Measurements from ENCODE around the gene KLK1. TPM values are rescaled to one million over a fixed set of nuclear protein-coding genes. Genes with fewer than 3 reads are reported as not detected.
"Not testable (repeated sequence)": the region's sequence is repeated elsewhere in the genome, so short reads cannot be mapped to it uniquely, and the experiment has no call there.

KLK1 gene
- total RNA-seq, 1 experiment from 2014 or later, result not detected

DNA sequence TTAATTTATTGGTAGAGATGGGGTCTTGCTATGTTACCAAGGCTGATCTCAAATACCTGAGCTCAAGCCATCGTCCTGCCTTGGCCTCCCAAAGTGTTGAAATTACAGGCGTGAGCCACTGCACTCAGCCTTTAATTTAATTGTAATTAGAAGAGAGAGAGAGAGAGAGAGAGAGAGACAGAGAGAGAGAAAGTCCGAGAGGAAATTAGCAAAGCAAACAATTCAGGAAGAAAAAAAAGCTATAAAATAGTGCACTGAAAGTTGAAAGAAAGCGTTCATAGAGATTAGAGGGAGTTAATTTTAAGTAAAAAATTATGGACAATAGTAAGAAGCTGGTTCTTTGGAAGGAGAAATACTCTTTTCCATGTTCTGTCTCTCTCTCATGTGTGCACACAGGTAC lies 46.3 kb downstream of the KLK1 start:
- no TSS peak for BruUV-seq (replicated peaks)
- Histone ChIP-seq H3K27ac (ENCODE audit: low read depth, low read length, poor library complexity, severe bottlenecking) (no peak overlapping the region), H3K9me3 (ENCODE audit: low read depth, low read length, poor library complexity, severe bottlenecking) (no peaks in the 10 kb centered on the region), H3K4me3 (ENCODE audit: low read depth, low read length, poor library complexity, severe bottlenecking) (no peak overlapping the region), H3K36me3 (ENCODE audit: insufficient read depth, low read length, poor library complexity, severe bottlenecking) (no peaks in the 10 kb centered on the region), H3K4me1 (ENCODE audit: insufficient read depth, low read length, poor library complexity, severe bottlenecking) (peaks cover 17% of the 10 kb centered on the region), H3K27me3 (replicated peaks; ENCODE audit: insufficient read depth, low read depth, low read length, poor library complexity) (no peaks in the 10 kb centered on the region)
- intact Hi-C loops (cut with micrococcal nuclease; ENCODE audit: unreplicated experiment), result loop anchor here (5.0 kb wide), 1 partner anchor 55 kb away; the partner anchor contains the start of gene CLEC11A
- POLR2A ChIA-PET (ENCODE audit: low non-redundant PET), result no interaction called here
- CTCF ChIA-PET, result interaction anchor here (1.1 kb wide), 1 partner anchor 53 kb away, joined by 10 read pairs; no protein-coding TSS in a partner anchor
- no peak for TF ChIP-seq EZH2 (IDR thresholded peaks at IDR 0.05; ENCODE audit: borderline replicate concordance, low read depth, low read length, poor library complexity, severe bottlenecking)
- TF ChIP-seq, protein P1, sequence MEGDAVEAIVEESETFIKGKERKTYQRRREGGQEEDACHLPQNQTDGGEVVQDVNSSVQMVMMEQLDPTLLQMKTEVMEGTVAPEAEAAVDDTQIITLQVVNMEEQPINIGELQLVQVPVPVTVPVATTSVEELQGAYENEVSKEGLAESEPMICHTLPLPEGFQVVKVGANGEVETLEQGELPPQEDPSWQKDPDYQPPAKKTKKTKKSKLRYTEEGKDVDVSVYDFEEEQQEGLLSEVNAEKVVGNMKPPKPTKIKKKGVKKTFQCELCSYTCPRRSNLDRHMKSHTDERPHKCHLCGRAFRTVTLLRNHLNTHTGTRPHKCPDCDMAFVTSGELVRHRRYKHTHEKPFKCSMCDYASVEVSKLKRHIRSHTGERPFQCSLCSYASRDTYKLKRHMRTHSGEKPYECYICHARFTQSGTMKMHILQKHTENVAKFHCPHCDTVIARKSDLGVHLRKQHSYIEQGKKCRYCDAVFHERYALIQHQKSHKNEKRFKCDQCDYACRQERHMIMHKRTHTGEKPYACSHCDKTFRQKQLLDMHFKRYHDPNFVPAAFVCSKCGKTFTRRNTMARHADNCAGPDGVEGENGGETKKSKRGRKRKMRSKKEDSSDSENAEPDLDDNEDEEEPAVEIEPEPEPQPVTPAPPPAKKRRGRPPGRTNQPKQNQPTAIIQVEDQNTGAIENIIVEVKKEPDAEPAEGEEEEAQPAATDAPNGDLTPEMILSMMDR (conservative IDR thresholded peaks at IDR 0.05; ENCODE audit: low read depth, low read length), result no peak
- no peak for DNase-seq (ENCODE audit: low spot score)

DNA sequence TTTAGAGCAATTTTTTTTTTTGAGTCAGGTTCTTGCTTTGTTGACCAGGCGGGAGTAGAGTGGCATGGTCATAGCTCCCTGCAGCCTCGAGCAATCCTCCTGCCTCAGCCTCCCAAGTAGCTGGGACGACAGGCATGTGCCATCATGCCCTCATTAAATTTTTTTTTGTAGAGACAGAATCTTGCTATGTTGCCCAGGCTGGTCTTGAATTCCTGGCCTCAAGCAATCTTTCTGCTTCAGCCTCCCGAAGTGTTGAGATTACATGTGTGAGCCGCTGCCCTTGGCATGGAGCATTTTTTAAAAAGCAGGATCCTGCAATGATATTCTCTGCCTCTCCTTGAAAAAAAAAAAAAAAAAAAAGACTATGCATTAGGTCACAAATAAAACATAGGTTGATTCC lies 47.5 kb downstream of the KLK1 start:
- intact Hi-C loops (cut with micrococcal nuclease; ENCODE audit: unreplicated experiment), result loop anchor here (5.0 kb wide), 1 partner anchor 54 kb away; the partner anchor contains the start of gene CLEC11A
- TF ChIP-seq, protein P1 (conservative IDR thresholded peaks at IDR 0.05; ENCODE audit: low read depth, low read length), result no peak
- no peak for TF ChIP-seq EZH2 (IDR thresholded peaks at IDR 0.05; ENCODE audit: borderline replicate concordance, low read depth, low read length, poor library complexity, severe bottlenecking)
- Histone ChIP-seq H3K4me1 (ENCODE audit: insufficient read depth, low read length, poor library complexity, severe bottlenecking) (peaks cover 17% of the 10 kb centered on the region), H3K36me3 (ENCODE audit: insufficient read depth, low read length, poor library complexity, severe bottlenecking) (no peaks in the 10 kb centered on the region), H3K27me3 (replicated peaks; ENCODE audit: insufficient read depth, low read depth, low read length, poor library complexity) (no peaks in the 10 kb centered on the region), H3K9me3 (ENCODE audit: low read depth, low read length, poor library complexity, severe bottlenecking) (no peaks in the 10 kb centered on the region), H3K4me3 (ENCODE audit: low read depth, low read length, poor library complexity, severe bottlenecking) (no peak overlapping the region), H3K27ac (ENCODE audit: low read depth, low read length, poor library complexity, severe bottlenecking) (no peak overlapping the region)
- BruUV-seq (replicated peaks), result no TSS peak
- POLR2A ChIA-PET (ENCODE audit: low non-redundant PET), result no interaction called here
- DNase-seq (ENCODE audit: low spot score), result no peak
- CTCF ChIA-PET, result no interaction called here

DNA sequence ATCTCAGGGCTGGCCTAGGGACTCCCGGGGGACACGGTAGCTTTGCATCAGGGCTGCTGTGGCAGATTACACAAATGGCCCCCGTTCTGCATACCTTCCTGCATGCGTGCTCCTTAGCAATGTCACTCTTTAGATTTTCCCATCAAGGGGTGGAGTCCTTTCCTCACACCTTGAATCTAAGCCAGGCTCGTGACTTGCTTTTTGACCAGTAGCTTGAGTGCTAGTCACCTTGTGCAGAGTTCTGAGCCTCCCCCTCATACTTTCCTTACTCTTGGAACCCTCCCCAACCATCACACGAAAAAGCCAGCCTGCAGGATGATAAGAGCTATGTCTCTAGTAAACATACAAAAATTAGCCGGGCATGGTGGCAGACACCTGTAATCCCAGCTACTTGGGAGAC lies 50.1 kb downstream of the KLK1 start:
- intact Hi-C loops (cut with micrococcal nuclease; ENCODE audit: unreplicated experiment), result not testable (repeated sequence)
- CTCF ChIA-PET, result interaction anchor here (0.7 kb wide), 1 partner anchor 1061 kb away, joined by 3 read pairs; no protein-coding TSS in a partner anchor

DNA sequence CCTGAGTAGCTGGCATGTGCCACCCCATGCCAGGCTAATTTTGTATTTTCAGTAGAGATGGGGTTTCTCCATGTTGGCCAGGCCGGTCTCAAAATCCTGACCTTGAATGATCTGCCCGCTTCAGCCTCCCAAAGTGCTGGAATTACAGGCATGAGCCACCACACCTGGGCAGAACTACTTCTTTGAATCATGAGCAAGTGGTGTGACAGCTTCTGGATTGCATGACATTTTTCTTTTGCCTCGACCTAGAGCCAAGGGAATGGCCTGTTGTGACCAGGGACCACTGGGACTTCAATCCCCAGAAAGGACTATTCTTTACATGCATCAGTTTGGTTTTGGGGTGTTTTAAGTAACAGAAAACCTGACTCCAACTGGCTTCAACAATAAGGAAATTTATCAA lies 50.7 kb downstream of the KLK1 start:
- H3K9me3 ChIP-seq (ENCODE audit: low read depth, low read length, poor library complexity, severe bottlenecking); BruUV-seq (replicated peaks); CTCF ChIA-PET; DNase-seq (ENCODE audit: low spot score); intact Hi-C loops (cut with micrococcal nuclease; ENCODE audit: unreplicated experiment); POLR2A ChIA-PET (ENCODE audit: low non-redundant PET); H3K27me3 ChIP-seq (replicated peaks; ENCODE audit: insufficient read depth, low read depth, low read length, poor library complexity); H3K4me3 ChIP-seq (ENCODE audit: low read depth, low read length, poor library complexity, severe bottlenecking); H3K4me1 ChIP-seq (ENCODE audit: insufficient read depth, low read length, poor library complexity, severe bottlenecking); H3K36me3 ChIP-seq (ENCODE audit: insufficient read depth, low read length, poor library complexity, severe bottlenecking); H3K27ac ChIP-seq (ENCODE audit: low read depth, low read length, poor library complexity, severe bottlenecking): not testable (repeated sequence)

More for the DNA sequence above, 50.1 kb downstream of the KLK1 start:
- DNase-seq (ENCODE audit: low spot score); POLR2A ChIA-PET (ENCODE audit: low non-redundant PET); H3K27ac ChIP-seq (ENCODE audit: low read depth, low read length, poor library complexity, severe bottlenecking); BruUV-seq (replicated peaks); H3K27me3 ChIP-seq (replicated peaks; ENCODE audit: insufficient read depth, low read depth, low read length, poor library complexity); H3K9me3 ChIP-seq (ENCODE audit: low read depth, low read length, poor library complexity, severe bottlenecking); H3K36me3 ChIP-seq (ENCODE audit: insufficient read depth, low read length, poor library complexity, severe bottlenecking); H3K4me3 ChIP-seq (ENCODE audit: low read depth, low read length, poor library complexity, severe bottlenecking): not testable (repeated sequence)
- peaks cover 10% of the 10 kb centered on the region for H3K4me1 ChIP-seq (ENCODE audit: insufficient read depth, low read length, poor library complexity, severe bottlenecking)
